GM19397 (cell line): Measurements from ENCODE around the gene MAPK9.
"Not testable (repeated sequence)": the region's sequence is repeated elsewhere in the genome, so short reads cannot be mapped to it uniquely, and the experiment has no call there.

Experiments
- ATAC-seq: cut with Tn5 transposase; IDR thresholded peaks from one replicate; pipeline ENCODE4 v1.9.1; 2021; ENCODE audit warnings: mild to moderate bottlenecking, moderate library complexity; ENCODE audit not compliant: unreplicated experiment

Gene MAPK9

GRCh38 chr5:180326989-180327565 is 35.2 kb upstream of the MAPK9 start:
- no peak for ATAC-seq

- ATAC-seq = no peak
Observed at GRCh38 chr5:180324601-180324950, 32.7 kb upstream of the MAPK9 start.

- ATAC-seq = no peak
Observed at GRCh38 chr5:180323941-180324600, 32.2 kb upstream of the MAPK9 start.

- no peak for ATAC-seq
Observed at GRCh38 chr5:180323160-180323559, 31.3 kb upstream of the MAPK9 start.

GRCh38 chr5:180318456-180319089 is 26.7 kb upstream of the MAPK9 start:
- ATAC-seq = no peak

GRCh38 chr5:180316586-180316985 is 24.7 kb upstream of the MAPK9 start:
- no peak for ATAC-seq

- no peak for ATAC-seq
Observed at GRCh38 chr5:180315762-180316212, 23.9 kb upstream of the MAPK9 start.

- no peak for ATAC-seq
Observed at GRCh38 chr5:180313677-180314505, 22.0 kb upstream of the MAPK9 start.

- ATAC-seq = no peak
Observed at GRCh38 chr5:180311216-180311615, 19.3 kb upstream of the MAPK9 start.

- ATAC-seq = no peak
Observed at GRCh38 chr5:180306796-180307195, 14.9 kb upstream of the MAPK9 start.

GRCh38 chr5:180305481-180305880 is 13.6 kb upstream of the MAPK9 start:
- ATAC-seq = no peak

- no peak for ATAC-seq
Observed at GRCh38 chr5:180304431-180305375, 12.8 kb upstream of the MAPK9 start.

GRCh38 chr5:180304016-180304292 is 12.1 kb upstream of the MAPK9 start:
- no peak for ATAC-seq

- ATAC-seq = no peak
Observed at GRCh38 chr5:180303226-180304015, 11.5 kb upstream of the MAPK9 start.

GRCh38 chr5:180302256-180302655 is 10.4 kb upstream of the MAPK9 start:
- no peak for ATAC-seq

- ATAC-seq = no peak
Observed at GRCh38 chr5:180301253-180301652, 9.4 kb upstream of the MAPK9 start.

GRCh38 chr5:180299526-180299925 is 7.6 kb upstream of the MAPK9 start:
- ATAC-seq = no peak

- ATAC-seq = not testable (repeated sequence)
Observed at GRCh38 chr5:180299014-180299413, 7.1 kb upstream of the MAPK9 start.

- ATAC-seq = no peak
Observed at GRCh38 chr5:180297587-180298282, 5.9 kb upstream of the MAPK9 start.
